ENCODE data around the gene TNNI2. TPM values are rescaled to one million over a fixed set of nuclear protein-coding genes. Genes with fewer than 3 reads are reported as not detected.

Gene TNNI2
- total RNA-seq, 1 donor from 2014 or later: not detected

DNA sequence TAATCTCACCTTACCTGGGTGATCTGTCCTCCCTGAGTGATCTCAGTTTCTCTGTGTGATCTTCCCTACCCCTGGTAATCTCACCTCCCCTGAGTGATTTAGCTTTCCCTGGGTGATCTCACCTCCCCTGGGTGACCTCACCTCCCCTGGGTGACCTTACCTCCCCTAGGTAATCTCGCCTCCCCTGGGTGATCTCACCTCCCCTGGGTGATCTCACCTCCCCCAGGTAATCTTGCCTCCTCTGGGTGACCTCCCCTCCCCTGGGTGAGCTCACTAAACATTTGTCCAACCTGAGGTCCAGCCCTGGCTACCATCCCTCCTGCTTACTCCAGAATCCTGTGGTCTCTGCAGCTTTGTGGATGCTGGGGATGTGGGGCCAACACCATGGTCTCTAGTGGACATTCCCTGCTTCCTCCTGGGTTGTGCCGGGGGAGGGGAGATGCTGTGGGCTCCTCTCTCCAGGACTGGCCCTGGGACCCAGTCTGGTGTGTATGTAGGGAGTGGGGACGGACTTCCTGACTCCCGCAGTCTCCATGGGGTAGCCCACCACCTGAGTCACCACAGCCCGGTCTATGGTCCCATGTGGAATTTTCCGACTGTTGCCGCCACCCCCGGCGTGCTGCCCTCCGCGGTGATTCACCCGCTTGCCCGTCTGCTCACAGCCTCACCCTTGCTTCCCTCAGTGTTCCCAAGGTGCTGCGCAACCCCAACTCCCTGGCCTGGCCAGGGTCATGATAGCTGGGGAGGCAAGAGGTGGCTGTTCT is 24.0 kb downstream of the TNNI2 start:
- Mint-ChIP-seq H3K4me1 (peaks cover 14% of the 10 kb centered on the region), H3K36me3 (ENCODE audit: low read depth) (peaks cover 17% of the 10 kb centered on the region), H3K27me3 (no peaks in the 10 kb centered on the region), H3K9me3 (no peaks in the 10 kb centered on the region), H3K4me3 (no peak overlapping the region), H3K27ac (no peak overlapping the region)
- DNase-seq: no peak
- intact Hi-C loops (cut with micrococcal nuclease): no loop called here

DNA sequence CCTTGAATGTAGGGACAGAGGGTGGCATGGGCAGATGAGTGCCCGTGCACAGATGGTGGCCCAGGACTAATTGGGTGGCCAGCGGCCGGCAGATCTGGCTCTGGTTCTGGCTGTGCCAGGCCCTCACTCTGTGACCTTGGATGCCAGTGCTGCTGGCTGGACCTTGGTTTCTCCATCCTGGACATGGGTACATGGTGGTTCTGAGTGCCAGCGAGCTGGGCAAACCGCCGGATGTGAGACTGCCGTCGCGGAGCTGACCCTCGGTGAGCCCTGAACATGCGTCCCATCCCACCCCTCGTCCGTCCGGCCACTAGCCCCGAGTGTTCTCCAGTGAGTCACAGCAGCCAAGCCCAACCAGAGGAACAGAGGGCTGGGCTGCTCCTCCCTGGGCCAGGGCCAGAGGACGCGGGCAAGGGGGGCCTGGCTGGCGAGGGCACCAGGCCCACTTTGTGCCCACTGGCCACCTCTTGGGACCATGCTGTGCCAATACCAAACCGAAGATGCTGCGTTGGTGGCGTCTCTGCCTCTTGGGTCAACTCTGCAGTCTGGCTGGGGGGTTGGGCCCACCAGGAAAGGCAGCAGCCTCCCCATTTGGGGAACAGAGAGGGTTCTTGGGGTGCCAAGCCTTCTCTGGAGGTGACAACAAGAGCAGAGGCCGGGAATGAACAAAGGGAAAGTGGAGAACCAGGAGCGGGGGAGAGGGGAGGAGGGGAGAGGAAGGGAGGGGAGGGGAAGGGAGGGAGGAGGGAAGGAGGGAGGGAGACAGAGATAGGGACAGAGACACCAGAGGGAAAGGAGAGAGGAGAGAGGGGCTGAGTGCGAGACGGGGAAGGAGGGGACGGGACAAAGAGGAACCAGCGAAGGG is 24.8 kb downstream of the TNNI2 start:
- H3K27me3 Mint-ChIP-seq: no peaks in the 10 kb centered on the region
- intact Hi-C loops (cut with micrococcal nuclease): no loop called here
- no peaks in the 10 kb centered on the region for H3K9me3 Mint-ChIP-seq
- H3K36me3 Mint-ChIP-seq (ENCODE audit: low read depth): peaks cover 19% of the 10 kb centered on the region
- no peak overlapping the region for H3K27ac Mint-ChIP-seq
- H3K4me1 Mint-ChIP-seq: peaks cover 12% of the 10 kb centered on the region
- H3K4me3 Mint-ChIP-seq: no peak overlapping the region
- no peak for DNase-seq

DNA sequence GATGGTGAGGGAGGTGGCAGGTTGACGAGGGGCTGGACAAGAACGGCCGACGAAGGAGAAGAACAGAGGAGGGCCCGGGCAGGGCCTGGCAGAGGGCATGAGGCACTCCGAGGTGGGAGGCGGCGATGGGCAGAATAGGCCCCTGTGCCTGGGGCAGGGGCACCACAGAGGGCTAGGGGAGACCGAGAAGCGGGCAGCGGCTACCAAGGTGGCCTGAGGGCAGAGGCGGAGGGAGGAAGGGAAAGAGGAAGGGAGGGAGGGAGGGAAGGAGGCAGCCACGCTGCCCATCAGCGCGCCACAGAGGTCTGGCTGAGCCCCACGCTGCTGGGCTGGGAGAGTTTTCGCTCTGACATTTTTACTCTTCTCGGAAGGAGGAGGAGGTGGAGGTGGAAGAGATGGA is 25.4 kb downstream of the TNNI2 start:
- Mint-ChIP-seq H3K27me3 (no peaks in the 10 kb centered on the region), H3K4me3 (no peak overlapping the region), H3K4me1 (peaks cover 15% of the 10 kb centered on the region), H3K9me3 (no peaks in the 10 kb centered on the region), H3K27ac (no peak overlapping the region), H3K36me3 (ENCODE audit: low read depth) (peaks cover 24% of the 10 kb centered on the region)
- intact Hi-C loops (cut with micrococcal nuclease): no loop called here
- no peak for DNase-seq

DNA sequence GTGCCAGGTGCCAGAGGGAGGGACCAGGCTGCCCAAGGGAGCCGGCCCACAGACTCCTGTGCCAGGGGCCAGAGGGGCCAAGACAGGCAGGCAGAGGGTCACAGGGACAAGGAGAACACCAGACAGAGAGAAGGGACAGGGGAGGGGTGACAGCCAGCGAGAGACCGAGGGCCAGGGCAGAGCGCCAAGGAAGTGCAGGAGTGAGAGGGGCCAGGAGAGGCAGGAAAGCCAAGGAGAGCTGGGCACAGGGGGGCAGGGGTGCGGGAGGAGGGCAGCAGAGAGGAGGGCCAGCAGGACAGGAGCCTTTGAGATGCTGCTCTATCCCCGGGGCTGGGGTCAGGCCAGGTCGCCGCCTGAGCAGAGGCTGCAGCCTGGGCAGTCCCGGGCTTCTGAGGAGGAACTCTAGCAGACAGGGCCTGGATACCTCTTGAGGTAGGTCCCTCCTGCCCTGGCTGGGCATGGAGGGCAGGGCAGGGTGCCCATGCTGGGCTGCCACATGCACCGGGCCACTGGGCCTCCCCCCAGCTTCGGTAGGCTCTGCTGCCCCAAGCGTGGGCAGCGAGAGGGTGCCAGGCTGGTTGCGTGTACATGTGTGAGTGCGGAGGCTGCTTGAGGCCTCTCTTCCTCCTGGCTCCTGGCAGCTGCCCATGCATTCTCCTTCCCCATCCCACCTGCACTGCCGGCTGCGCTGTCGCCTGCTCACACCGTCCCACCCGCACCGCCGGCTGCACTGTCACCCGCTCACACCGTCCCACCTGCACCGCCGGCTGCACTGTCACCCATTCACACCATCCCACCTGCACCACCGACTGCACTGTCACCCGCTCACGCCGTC is 26.3 kb downstream of the TNNI2 start:
- no peaks in the 10 kb centered on the region for H3K9me3 Mint-ChIP-seq
- H3K27me3 Mint-ChIP-seq: no peaks in the 10 kb centered on the region
- intact Hi-C loops (cut with micrococcal nuclease): no loop called here
- no peak overlapping the region for H3K4me3 Mint-ChIP-seq
- peaks cover 25% of the 10 kb centered on the region for H3K36me3 Mint-ChIP-seq (ENCODE audit: low read depth)
- H3K27ac Mint-ChIP-seq: peak overlapping the region; percentile 8
- DNase-seq: no peak
- peaks cover 16% of the 10 kb centered on the region for H3K4me1 Mint-ChIP-seq

DNA sequence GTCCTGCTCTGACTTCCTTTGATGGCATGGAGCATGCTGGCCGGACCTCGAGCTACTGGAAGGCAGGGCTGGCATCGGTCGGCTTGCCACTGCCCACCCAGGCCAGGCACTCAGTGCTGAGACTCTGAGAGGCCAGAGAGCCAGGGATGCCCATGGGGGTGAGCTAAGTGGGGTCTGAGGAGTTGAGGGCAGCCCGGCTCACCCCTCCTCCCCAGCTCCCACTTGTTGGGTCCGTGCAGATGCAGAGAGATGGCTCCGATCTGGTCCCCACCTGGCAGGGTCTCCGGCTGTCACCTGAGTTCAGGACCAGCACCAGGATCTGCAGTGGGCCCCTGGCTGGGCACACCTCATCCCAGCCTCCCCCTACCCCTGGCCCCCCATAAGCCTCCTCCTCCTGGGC is 27.4 kb downstream of the TNNI2 start:
- H3K27me3 Mint-ChIP-seq: no peaks in the 10 kb centered on the region
- no peaks in the 10 kb centered on the region for H3K9me3 Mint-ChIP-seq
- no peak for DNase-seq
- no peak overlapping the region for H3K4me3 Mint-ChIP-seq
- intact Hi-C loops (cut with micrococcal nuclease): no loop called here
- peaks cover 30% of the 10 kb centered on the region for H3K36me3 Mint-ChIP-seq (ENCODE audit: low read depth)
- H3K4me1 Mint-ChIP-seq: peaks cover 26% of the 10 kb centered on the region
- no peak overlapping the region for H3K27ac Mint-ChIP-seq

DNA sequence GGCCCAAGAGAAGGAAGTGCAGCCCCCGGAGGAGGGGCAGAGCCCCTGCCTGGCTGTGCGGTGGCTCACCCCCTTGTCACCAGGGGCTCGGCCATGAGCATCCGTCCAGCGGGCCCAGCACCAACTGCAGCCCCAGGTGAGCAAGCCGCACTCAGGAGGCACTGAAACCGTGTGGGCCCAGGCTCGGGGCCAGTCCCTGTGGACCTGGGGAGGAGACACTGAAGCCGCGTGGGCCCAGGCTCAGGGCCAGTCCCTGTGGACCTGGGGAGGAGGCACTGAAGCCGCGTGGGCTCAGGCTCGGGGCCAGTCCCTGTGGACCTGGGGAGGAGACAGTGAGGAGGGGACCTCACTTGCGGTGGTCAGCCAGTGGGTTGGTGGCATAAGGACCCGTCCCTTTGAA is 28.0 kb downstream of the TNNI2 start:
- no peak overlapping the region for H3K4me3 Mint-ChIP-seq

DNA sequence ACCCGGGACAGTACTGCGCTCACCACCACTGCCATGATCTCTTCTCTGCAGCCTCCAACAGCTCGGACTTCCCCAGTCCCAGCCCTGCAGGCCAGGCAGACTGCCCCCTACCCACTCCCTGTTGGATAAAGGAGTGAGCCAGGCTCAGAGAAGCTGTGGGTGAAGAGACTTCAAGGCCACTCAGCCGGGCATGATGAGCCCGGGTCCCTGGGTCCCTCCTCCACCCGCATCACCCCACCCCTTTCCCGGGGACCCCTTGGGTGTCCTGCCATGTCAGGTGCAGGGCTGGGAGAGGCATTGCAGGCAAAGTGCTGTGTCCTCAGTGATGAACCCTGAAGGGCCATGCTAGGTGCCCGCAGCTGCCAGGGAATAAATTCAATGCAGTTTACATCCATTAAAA is 28.6 kb downstream of the TNNI2 start:
- DNase-seq: no peak
- peaks cover 33% of the 10 kb centered on the region for H3K4me1 Mint-ChIP-seq
- no peaks in the 10 kb centered on the region for H3K27me3 Mint-ChIP-seq
- no peak overlapping the region for H3K4me3 Mint-ChIP-seq
- intact Hi-C loops (cut with micrococcal nuclease): no loop called here
- H3K9me3 Mint-ChIP-seq: no peaks in the 10 kb centered on the region
- peaks cover 30% of the 10 kb centered on the region for H3K36me3 Mint-ChIP-seq (ENCODE audit: low read depth)
- no peak overlapping the region for H3K27ac Mint-ChIP-seq

More for the DNA sequence above, 28.0 kb downstream of the TNNI2 start:
- intact Hi-C loops (cut with micrococcal nuclease): no loop called here
- Mint-ChIP-seq H3K27me3 (no peaks in the 10 kb centered on the region), H3K9me3 (no peaks in the 10 kb centered on the region), H3K27ac (no peak overlapping the region), H3K36me3 (ENCODE audit: low read depth) (peaks cover 30% of the 10 kb centered on the region), H3K4me1 (peaks cover 28% of the 10 kb centered on the region)
- no peak for DNase-seq

DNA sequence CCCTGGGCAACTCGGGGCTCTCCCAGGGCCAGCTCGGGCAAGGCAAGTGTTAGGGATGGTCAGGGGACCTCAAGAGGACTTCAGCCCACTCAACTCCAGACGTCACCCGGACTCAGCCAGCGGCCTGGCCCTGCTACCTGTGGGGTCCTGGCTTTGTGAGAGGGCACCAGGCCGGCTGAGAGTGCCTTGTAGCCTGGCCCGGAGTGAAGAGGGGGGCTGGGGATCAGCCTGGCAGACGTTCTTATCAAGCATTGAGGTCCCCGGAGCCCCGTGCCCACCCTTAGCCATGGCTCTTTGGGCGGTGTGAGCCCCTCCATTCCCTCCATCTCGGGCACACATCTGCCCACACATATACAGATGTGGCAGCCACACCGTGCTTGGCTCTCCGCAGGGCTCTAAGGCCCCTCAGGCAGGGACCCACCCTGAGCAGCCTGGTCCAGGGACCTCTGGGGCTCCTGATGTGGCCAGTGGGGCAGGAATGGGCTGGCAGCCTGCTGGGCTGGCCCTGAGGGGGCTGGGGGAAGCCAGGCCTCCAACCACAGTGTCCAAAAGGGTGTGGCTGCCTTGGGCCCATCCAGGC is 29.4 kb downstream of the TNNI2 start:
- intact Hi-C loops (cut with micrococcal nuclease): no loop called here
- no peak for DNase-seq
- H3K4me1 Mint-ChIP-seq: peaks cover 31% of the 10 kb centered on the region
- no peak overlapping the region for H3K4me3 Mint-ChIP-seq
- H3K27ac Mint-ChIP-seq: no peak overlapping the region
- no peaks in the 10 kb centered on the region for H3K9me3 Mint-ChIP-seq
- H3K36me3 Mint-ChIP-seq (ENCODE audit: low read depth): peaks cover 27% of the 10 kb centered on the region
- H3K27me3 Mint-ChIP-seq: no peaks in the 10 kb centered on the region

DNA sequence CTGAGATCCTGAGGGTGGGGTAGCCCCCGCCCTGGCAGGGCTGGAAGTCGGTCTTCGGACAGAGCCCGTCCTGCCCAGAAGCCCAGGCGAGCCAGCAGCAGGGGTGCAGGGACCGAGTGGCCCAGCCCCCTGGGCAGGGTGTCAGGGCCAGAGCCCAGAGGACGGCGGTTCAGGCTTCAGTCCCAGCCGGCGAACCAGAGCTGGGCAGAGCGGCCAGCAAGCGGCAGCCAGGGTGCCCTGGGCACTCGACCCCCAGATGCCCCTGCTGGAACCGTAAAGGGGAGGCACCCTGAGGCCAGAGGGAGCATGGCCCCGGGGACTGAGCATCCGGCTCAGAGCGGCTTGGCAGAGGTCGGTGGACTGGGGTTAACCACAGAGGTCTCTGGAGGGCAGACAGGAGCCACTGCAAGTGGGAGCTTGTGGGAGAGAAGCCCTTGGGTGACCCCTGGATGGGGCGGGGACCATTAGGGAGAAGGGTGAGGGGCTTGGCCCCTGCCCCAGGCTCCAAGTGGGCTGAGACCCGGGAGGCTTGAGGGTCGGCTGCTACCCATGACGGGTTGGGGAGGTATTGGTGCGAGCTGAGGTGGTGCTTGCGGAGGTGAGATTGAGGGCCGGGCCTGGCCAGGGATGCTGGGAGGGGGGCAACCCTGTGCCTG is 30.0 kb downstream of the TNNI2 start:
- no peaks in the 10 kb centered on the region for H3K27me3 Mint-ChIP-seq
- DNase-seq: no peak
- H3K27ac Mint-ChIP-seq: no peak overlapping the region
- H3K4me1 Mint-ChIP-seq: peaks cover 32% of the 10 kb centered on the region
- H3K9me3 Mint-ChIP-seq: no peaks in the 10 kb centered on the region
- peak overlapping the region; percentile 44 for H3K4me3 Mint-ChIP-seq
- H3K36me3 Mint-ChIP-seq (ENCODE audit: low read depth): peaks cover 27% of the 10 kb centered on the region
- intact Hi-C loops (cut with micrococcal nuclease): no loop called here

DNA sequence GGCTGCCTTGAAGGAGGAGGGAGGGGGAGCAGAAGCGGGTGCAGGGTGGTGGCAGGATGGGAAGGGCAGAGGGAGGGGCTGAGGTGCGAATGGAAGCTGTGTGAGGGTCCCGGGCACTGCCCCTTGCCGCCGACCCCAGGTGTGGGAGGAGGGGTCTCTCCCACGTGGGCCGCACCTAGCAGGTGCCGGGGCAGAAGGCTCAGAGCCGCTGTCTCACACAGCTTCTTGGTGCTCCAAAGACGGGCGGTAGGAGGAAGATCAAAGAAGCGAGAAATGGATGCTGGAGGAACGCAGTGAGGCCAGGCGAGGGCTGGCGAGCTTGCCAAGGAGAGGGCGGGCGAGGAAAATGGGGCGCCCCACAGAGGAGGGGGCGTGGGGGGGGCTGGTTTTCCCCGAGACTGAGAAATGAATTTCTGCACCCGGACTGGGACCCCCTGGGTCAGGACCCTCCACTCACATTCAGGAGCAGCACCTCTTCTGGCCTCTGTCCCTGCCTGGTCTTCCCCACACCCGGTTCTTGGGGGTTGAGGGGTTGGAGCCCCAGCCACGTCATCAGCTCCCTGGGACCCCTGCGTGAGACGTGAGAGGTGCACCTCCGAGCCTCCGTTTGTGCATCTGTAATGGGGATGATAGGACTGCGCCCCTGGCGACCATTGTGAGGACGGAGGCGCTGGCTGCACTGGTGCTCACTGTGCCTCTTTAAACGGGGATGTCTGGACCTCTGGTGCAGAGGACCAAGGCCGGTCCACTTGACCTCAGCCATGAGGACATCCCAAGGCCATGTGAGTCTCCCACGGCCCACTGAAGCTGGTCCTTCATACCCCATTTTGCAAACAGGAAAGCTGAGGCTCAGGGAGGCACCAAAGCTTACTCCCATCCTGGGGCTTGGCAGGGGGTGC is 30.9 kb downstream of the TNNI2 start:
- Mint-ChIP-seq H3K4me3 (no peak overlapping the region), H3K27me3 (no peaks in the 10 kb centered on the region), H3K36me3 (ENCODE audit: low read depth) (peaks cover 27% of the 10 kb centered on the region), H3K27ac (no peak overlapping the region), H3K9me3 (no peaks in the 10 kb centered on the region), H3K4me1 (peaks cover 31% of the 10 kb centered on the region)
- DNase-seq: no peak
- intact Hi-C loops (cut with micrococcal nuclease): no loop called here

DNA sequence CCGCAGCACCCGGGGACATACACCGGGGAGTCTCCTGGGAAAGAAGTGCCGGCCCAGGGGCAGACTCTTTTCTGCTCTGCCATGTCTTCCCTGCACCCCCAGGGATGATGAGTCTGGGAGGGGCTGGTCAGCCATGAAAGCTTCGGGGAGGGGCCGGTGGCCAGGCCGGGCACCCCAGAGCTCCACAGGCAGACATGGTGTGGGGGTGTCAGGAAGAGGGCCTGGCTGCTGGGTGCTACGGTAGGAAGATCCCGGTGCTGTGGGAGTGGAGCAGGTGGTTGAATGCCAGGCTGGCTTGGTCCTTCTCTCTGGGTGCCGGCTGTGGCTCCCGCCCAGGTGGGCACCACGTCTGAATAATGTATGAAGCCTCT is 31.5 kb downstream of the TNNI2 start:
- intact Hi-C loops (cut with micrococcal nuclease): no loop called here
- Mint-ChIP-seq H3K4me1 (peaks cover 31% of the 10 kb centered on the region), H3K4me3 (peak overlapping the region; percentile 39), H3K9me3 (no peaks in the 10 kb centered on the region), H3K36me3 (ENCODE audit: low read depth) (peaks cover 27% of the 10 kb centered on the region), H3K27ac (no peak overlapping the region), H3K27me3 (no peaks in the 10 kb centered on the region)
- DNase-seq: no peak

DNA sequence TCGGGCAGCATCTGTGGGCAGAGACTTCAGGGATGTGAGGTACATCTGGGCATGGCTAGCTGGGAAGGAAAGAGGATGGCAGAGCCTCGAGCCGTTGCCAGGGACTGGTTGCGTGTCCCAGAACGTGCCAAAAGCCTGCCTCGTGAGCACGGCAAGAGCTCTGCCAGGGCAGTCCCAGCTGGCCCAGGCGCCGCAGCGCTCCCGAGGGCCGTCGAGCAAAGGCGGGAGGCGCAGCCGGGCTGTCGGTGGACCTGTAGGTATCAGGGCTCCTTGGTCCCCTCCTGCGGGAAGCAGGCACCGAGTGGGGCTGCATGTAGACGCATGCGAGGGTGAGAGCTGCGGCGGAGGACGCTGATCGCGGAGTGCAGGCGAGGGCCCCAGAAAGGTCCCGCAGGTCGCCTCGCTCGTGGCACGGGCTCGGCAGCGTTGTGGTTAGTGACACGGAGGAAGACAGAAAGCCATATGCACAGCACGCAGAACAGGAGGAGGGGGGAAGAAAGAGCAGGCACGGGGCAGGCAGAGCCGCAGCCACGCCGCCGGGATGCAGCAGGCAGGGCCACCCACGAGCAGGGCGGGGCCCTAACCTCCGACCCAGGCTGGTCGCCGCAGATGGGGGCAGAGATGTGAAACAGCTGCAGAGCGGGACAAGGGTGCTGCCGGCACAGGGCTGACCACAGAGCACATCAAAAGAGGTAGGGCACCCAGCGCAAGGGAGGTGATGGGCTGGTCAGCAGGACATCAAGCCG is 32.1 kb downstream of the TNNI2 start:
- Mint-ChIP-seq H3K27ac (peak overlapping the region; percentile 48), H3K4me3 (peak overlapping the region; percentile 39)
- peak; percentile 76 for DNase-seq

More for the DNA sequence above, 32.1 kb downstream of the TNNI2 start:
- no peaks in the 10 kb centered on the region for H3K9me3 Mint-ChIP-seq
- intact Hi-C loops (cut with micrococcal nuclease): no loop called here
- no peaks in the 10 kb centered on the region for H3K27me3 Mint-ChIP-seq
- H3K36me3 Mint-ChIP-seq (ENCODE audit: low read depth): peaks cover 23% of the 10 kb centered on the region
- peaks cover 30% of the 10 kb centered on the region for H3K4me1 Mint-ChIP-seq
